Measurements from ENCODE around the gene STK38L. TPM values are rescaled to one million over a fixed set of nuclear protein-coding genes. Genes with fewer than 3 reads are reported as not detected.

The STK38L gene
- total and polyA plus RNA-seq, 7 donors: 16.8 to 86.2 (median 67.3) TPM

- Histone ChIP-seq H3K27ac (no peak overlapping the region), H3K4me1 (peaks cover 0 to 19% (median 0%) of the 10 kb centered on the region in 4 donors), H3K4me3 (no peak overlapping the region), H3K27me3 (no peaks in the 10 kb centered on the region), H3K9me3 (no peaks in the 10 kb centered on the region), H3K36me3 (no peaks in the 10 kb centered on the region)
- 79 to 90% methylated on average over 3 of the region's 3 CpGs for WGBS, 2 donors
- no peak for DNase-seq
- intact Hi-C loops (cut with DNase I): no loop called here
- TF ChIP-seq CTCF (IDR thresholded peaks at IDR 0.05) (no peak), POLR2A (IDR thresholded peaks at IDR 0.05) (no peak), POLR2AphosphoS5 (IDR thresholded peaks at IDR 0.05) (no peak), EP300 (IDR thresholded peaks at IDR 0.05) (no peak)
Observed at GRCh38 chr12:27236498-27236897, 7.6 kb upstream of the STK38L start.

- H3K4me3 ChIP-seq: no peak overlapping the region
- no peaks in the 10 kb centered on the region for H3K36me3 ChIP-seq
- WGBS, 2 donors: 56 to 74% methylated on average over 6 of the region's 6 CpGs
- no peaks in the 10 kb centered on the region for H3K27me3 ChIP-seq
- no peaks in the 10 kb centered on the region for H3K9me3 ChIP-seq
- peaks cover 0 to 19% (median 0%) of the 10 kb centered on the region in 4 donors for H3K4me1 ChIP-seq
- no peak for TF ChIP-seq POLR2A (IDR thresholded peaks at IDR 0.05)
- no peak for TF ChIP-seq CTCF (IDR thresholded peaks at IDR 0.05)
- no peak for TF ChIP-seq EP300 (IDR thresholded peaks at IDR 0.05)
- no peak for TF ChIP-seq POLR2AphosphoS5 (IDR thresholded peaks at IDR 0.05)
- intact Hi-C loops (cut with DNase I): no loop called here
- peak overlapping the region in 2 of 4 donors; percentile 43 to 45 for H3K27ac ChIP-seq
- no peak for DNase-seq
Observed at GRCh38 chr12:27237790-27238771, 6.0 kb upstream of the STK38L start.

GRCh38 chr12:27243006-27243405 lies 1.1 kb upstream of the STK38L start:
- DNase-seq: no peak
- no peak overlapping the region for H3K4me3 ChIP-seq
- H3K27me3 ChIP-seq: no peaks in the 10 kb centered on the region
- H3K27ac ChIP-seq: peak overlapping the region; percentile 88 to 95 (median 94)
- no peak for TF ChIP-seq POLR2A (IDR thresholded peaks at IDR 0.05)
- TF ChIP-seq CTCF (IDR thresholded peaks at IDR 0.05): no peak
- TF ChIP-seq POLR2AphosphoS5 (IDR thresholded peaks at IDR 0.05): no peak
- no peak for TF ChIP-seq EP300 (IDR thresholded peaks at IDR 0.05)
- WGBS, 2 donors: 95 to 97% methylated on average over 4 of the region's 4 CpGs
- intact Hi-C loops (cut with DNase I): loop anchor here (2.0 to 5.0 kb wide), 2 partner anchors 44 to 101 kb away; no protein-coding TSS in a partner anchor
- H3K9me3 ChIP-seq: no peaks in the 10 kb centered on the region
- peaks cover 0 to 34% (median 10%) of the 10 kb centered on the region in 4 donors for H3K4me1 ChIP-seq
- no peaks in the 10 kb centered on the region for H3K36me3 ChIP-seq

- Histone ChIP-seq H3K27ac (peak overlapping the region; percentile 88 to 95 (median 94)), H3K4me1 (peaks cover 0 to 40% (median 29%) of the 10 kb centered on the region in 4 donors), H3K27me3 (no peaks in the 10 kb centered on the region), H3K4me3 (peak overlapping the region; percentile 64 to 95 (median 80)), H3K36me3 (no peaks in the 10 kb centered on the region), H3K9me3 (no peaks in the 10 kb centered on the region)
- TF ChIP-seq CTCF (IDR thresholded peaks at IDR 0.05) (no peak), POLR2A (IDR thresholded peaks at IDR 0.05) (no peak), POLR2AphosphoS5 (IDR thresholded peaks at IDR 0.05) (no peak), EP300 (IDR thresholded peaks at IDR 0.05) (no peak)
- intact Hi-C loops (cut with DNase I): loop anchor here (2.0 to 5.0 kb wide), 3 partner anchors 103 to 308 kb away; partner anchors contain the start of genes FGFR1OP2, INTS13 and TM7SF3
- no peak for DNase-seq
- WGBS, 2 donors: 2 to 9% methylated on average over 18 of the region's 18 CpGs
Observed at GRCh38 chr12:27244689-27245488, 803 bp downstream of the STK38L start.
